ENCODE measurements around the gene CTSZ.

The CTSZ gene

DNA sequence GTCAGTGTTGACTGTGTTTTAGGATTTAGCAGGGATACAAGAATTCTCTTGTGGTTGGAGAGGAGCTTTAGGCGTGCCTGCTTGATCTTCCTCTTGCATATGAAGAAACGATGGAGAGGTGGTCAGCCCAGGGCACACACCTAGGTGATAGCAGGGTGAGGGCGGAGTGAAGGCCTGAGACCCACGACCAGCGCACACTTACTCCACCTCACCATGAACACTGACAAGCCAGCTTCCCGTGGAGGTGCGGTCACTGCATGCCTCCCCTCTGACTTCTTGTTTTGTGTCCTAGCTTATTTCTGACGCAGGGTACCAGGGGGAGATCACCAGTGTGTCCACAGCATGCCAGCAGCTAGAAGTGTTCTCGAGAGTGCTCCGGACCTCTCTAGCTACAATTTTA, 17.9 kb downstream of the CTSZ start:
- Histone ChIP-seq H3K36me3 (replicated peaks; ENCODE audit: low read depth, low read length) (peaks cover 85% of the 10 kb centered on the region), H3K9ac (ENCODE audit: low read length) (no peak overlapping the region), H2AFZ (ENCODE audit: low read depth, low read length) (no peak overlapping the region), H3K9me3 (ENCODE audit: insufficient read depth, low read length) (no peaks in the 10 kb centered on the region), H3K4me1 (ENCODE audit: low read length) (peaks cover 17% of the 10 kb centered on the region), H3K4me2 (ENCODE audit: low read length) (no peak overlapping the region), H3K27me3 (ENCODE audit: low read depth, low read length) (no peaks in the 10 kb centered on the region), H3K79me2 (ENCODE audit: low read length) (peaks cover 51% of the 10 kb centered on the region), H3K27ac (ENCODE audit: low read length) (no peak overlapping the region), H4K20me1 (ENCODE audit: insufficient read depth, low read length) (peaks cover 54% of the 10 kb centered on the region), H3K4me3 (ENCODE audit: low read length) (no peak overlapping the region)
- TF ChIP-seq, protein P1, sequence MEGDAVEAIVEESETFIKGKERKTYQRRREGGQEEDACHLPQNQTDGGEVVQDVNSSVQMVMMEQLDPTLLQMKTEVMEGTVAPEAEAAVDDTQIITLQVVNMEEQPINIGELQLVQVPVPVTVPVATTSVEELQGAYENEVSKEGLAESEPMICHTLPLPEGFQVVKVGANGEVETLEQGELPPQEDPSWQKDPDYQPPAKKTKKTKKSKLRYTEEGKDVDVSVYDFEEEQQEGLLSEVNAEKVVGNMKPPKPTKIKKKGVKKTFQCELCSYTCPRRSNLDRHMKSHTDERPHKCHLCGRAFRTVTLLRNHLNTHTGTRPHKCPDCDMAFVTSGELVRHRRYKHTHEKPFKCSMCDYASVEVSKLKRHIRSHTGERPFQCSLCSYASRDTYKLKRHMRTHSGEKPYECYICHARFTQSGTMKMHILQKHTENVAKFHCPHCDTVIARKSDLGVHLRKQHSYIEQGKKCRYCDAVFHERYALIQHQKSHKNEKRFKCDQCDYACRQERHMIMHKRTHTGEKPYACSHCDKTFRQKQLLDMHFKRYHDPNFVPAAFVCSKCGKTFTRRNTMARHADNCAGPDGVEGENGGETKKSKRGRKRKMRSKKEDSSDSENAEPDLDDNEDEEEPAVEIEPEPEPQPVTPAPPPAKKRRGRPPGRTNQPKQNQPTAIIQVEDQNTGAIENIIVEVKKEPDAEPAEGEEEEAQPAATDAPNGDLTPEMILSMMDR (IDR thresholded peaks at IDR 0.05; ENCODE audit: low read depth, low read length): no peak
- no peak for TF ChIP-seq EZH2phosphoT487 (IDR thresholded peaks at IDR 0.05; ENCODE audit: low read depth)

DNA sequence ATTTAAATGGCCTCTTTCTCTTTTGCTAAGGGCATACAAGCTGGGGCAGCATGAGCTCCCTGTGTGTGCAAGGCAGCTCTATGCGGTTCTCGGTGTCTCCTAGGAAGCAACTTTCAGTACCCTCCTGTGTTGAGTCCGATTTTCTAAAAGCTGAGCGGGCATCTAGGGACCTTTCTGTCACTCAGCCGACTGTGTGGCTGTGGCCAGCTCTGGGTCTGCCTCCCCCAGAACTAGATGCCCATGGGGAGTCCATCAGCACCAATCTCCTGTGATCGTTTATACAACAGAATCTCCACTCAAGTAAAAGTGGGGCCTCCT, 18.5 kb downstream of the CTSZ start:
- Histone ChIP-seq H3K4me1 (ENCODE audit: low read length) (peaks cover 17% of the 10 kb centered on the region), H3K4me2 (ENCODE audit: low read length) (no peak overlapping the region), H2AFZ (ENCODE audit: low read depth, low read length) (no peak overlapping the region), H3K27ac (ENCODE audit: low read length) (no peak overlapping the region), H3K9ac (ENCODE audit: low read length) (no peak overlapping the region), H3K79me2 (ENCODE audit: low read length) (peaks cover 53% of the 10 kb centered on the region), H4K20me1 (ENCODE audit: insufficient read depth, low read length) (peaks cover 55% of the 10 kb centered on the region), H3K4me3 (ENCODE audit: low read length) (no peak overlapping the region), H3K27me3 (ENCODE audit: low read depth, low read length) (no peaks in the 10 kb centered on the region), H3K9me3 (ENCODE audit: insufficient read depth, low read length) (no peaks in the 10 kb centered on the region), H3K36me3 (replicated peaks; ENCODE audit: low read depth, low read length) (peaks cover 79% of the 10 kb centered on the region)
- no peak for TF ChIP-seq EZH2phosphoT487 (IDR thresholded peaks at IDR 0.05; ENCODE audit: low read depth)
- TF ChIP-seq, protein P1 (IDR thresholded peaks at IDR 0.05; ENCODE audit: low read depth, low read length): no peak

DNA sequence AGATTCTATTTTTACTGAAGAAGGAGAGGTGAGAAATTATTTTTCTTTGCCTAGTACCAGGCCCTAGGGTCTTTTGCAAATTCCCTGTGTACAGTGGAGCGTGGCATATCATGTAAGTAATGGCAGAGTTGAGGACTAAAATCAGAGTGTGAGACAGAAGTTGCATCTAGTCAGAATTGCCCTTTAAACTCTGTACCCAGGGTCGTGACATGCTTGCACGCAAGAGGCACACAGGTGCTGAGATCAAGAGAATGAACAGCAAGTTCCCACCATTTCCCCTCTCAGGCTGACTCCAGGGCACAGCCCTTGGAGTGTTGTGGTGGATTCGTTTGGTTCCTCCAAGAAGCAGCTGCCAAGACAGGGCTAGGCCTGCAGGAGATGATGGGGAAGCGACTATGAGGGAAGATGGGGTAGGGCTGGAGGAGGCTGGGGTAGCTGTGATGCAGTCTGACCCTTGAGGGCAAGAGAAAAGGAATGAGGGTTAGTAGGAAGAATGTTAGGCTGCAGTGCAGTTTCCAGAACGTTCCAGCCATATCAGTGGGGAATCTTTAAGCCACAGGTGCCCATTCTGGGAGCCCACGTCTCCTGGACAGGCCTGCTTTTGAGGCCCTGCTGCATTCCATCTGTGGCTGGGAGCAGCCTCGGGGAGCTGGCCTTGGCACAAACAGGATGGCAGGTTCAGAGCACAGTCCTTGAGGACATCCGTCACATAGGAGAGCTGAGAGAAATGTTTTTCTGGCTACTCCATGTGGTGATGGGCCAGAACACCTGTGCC, 19.1 kb downstream of the CTSZ start:
- H3K27ac ChIP-seq (ENCODE audit: low read length): no peak overlapping the region
- H3K4me2 ChIP-seq (ENCODE audit: low read length): no peak overlapping the region
- TF ChIP-seq, protein P1 (IDR thresholded peaks at IDR 0.05; ENCODE audit: low read depth, low read length): no peak
- no peak for TF ChIP-seq EZH2phosphoT487 (IDR thresholded peaks at IDR 0.05; ENCODE audit: low read depth)
- H3K36me3 ChIP-seq (replicated peaks; ENCODE audit: low read depth, low read length): peaks cover 73% of the 10 kb centered on the region
- no peaks in the 10 kb centered on the region for H3K27me3 ChIP-seq (ENCODE audit: low read depth, low read length)
- no peak overlapping the region for H3K4me3 ChIP-seq (ENCODE audit: low read length)
- H2AFZ ChIP-seq (ENCODE audit: low read depth, low read length): no peak overlapping the region
- H3K9ac ChIP-seq (ENCODE audit: low read length): no peak overlapping the region
- no peaks in the 10 kb centered on the region for H3K9me3 ChIP-seq (ENCODE audit: insufficient read depth, low read length)
- H4K20me1 ChIP-seq (ENCODE audit: insufficient read depth, low read length): peaks cover 51% of the 10 kb centered on the region
- H3K4me1 ChIP-seq (ENCODE audit: low read length): peaks cover 13% of the 10 kb centered on the region
- peaks cover 53% of the 10 kb centered on the region for H3K79me2 ChIP-seq (ENCODE audit: low read length)

DNA sequence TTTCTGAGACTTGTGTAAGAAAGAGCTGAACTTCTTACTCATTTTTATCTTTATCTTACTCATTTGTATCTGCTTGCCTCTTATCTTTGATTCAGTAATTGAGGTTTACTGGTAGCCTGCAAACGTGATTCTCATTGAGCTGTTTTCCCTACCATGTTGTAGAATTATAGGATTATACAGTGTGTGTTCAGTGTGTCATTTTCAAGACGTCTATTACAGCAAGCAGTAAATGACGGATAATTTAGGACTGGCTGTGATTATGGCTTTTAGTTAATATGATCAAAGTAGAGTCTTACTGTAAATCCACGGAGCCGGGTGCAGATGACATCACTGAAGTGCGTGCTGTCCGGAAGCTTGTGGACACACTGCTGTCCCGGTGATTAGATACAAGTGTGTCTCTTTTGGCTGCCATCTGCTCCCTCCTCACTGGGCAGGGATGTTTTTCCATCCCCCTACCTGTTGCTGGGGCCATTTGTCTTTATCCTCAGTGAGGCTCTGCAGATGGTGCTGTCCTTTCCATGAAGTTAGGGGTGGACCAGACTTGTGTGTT, 20.0 kb downstream of the CTSZ start:
- H3K9me3 ChIP-seq (ENCODE audit: insufficient read depth, low read length): no peaks in the 10 kb centered on the region
- peaks cover 60% of the 10 kb centered on the region for H3K79me2 ChIP-seq (ENCODE audit: low read length)

More for the DNA sequence above, 20.0 kb downstream of the CTSZ start:
- Histone ChIP-seq H2AFZ (ENCODE audit: low read depth, low read length) (no peak overlapping the region), H3K4me3 (ENCODE audit: low read length) (no peak overlapping the region), H4K20me1 (ENCODE audit: insufficient read depth, low read length) (peaks cover 56% of the 10 kb centered on the region), H3K36me3 (replicated peaks; ENCODE audit: low read depth, low read length) (peaks cover 69% of the 10 kb centered on the region), H3K4me2 (ENCODE audit: low read length) (no peak overlapping the region), H3K4me1 (ENCODE audit: low read length) (peaks cover 19% of the 10 kb centered on the region), H3K27me3 (ENCODE audit: low read depth, low read length) (no peaks in the 10 kb centered on the region), H3K27ac (ENCODE audit: low read length) (no peak overlapping the region), H3K9ac (ENCODE audit: low read length) (no peak overlapping the region)
- no peak for TF ChIP-seq EZH2phosphoT487 (IDR thresholded peaks at IDR 0.05; ENCODE audit: low read depth)
- TF ChIP-seq, protein P1 (IDR thresholded peaks at IDR 0.05; ENCODE audit: low read depth, low read length): no peak

Measured in OCI-LY3 (cell line).